Measurements from ENCODE around the gene HOXC6. TPM values are rescaled to one million over a fixed set of nuclear protein-coding genes. Genes with fewer than 3 reads are reported as not detected.

Gene HOXC6
- total and polyA plus RNA-seq, 7 donors: not detected

DNA sequence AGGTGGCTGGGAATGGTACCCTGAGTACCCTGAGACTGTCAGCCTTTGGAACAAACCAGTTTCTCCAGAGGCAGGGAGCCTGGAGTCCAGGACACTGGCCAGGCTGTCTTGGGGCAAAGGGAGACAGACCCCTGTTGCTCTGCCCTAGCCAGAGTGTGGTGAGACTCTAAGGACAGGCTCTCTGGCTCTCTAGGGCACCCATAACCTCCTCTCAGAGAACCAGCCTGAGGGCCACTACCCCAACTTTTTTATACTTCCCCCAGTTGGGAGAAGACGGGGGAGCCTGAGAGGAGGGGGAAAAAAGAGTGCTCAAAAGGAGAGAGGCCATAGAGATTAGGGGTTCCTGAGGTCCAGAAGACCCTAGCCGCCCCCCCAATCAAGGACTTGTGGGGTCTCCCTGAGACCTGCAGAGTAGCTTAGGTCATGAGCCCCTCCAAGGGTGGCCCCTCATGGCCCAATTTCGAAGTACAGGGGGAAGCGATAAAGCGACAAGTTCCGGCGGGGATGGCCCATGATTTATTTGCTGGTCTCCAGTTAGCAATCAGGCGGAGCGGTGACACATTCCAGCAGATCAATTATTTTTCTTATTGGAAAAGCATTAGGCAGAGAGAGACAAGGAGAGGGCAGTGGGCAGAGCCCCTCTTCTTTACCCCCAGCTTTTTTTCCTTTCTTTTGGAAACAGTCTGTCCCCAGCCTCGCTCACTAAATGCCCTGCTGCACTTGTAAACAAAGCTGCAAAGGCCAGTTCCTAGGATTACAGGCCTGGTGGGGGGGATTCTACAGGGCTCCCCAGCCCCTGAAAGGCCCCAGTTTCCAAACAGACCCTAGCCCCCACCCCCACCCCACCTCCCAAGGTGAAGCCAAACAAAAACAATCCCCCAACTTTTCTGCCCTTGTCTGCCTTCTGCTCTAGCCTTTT, 17.9 kb upstream of the HOXC6 start:
- TF ChIP-seq EP300 (IDR thresholded peaks at IDR 0.05) (no peak), POLR2A (IDR thresholded peaks at IDR 0.05) (no peak), POLR2AphosphoS5 (IDR thresholded peaks at IDR 0.05) (no peak), CTCF (IDR thresholded peaks at IDR 0.05) (no peak)
- no peak for DNase-seq
- WGBS, 2 donors: 12% methylated on average over 10 of the region's 10 CpGs
- intact Hi-C loops (cut with DNase I): no loop called here
- no peak overlapping the region for H3K4me3 ChIP-seq
- H3K27ac ChIP-seq: no peak overlapping the region
- peaks cover 0 to 24% (median 22%) of the 10 kb centered on the region in 4 donors for H3K4me1 ChIP-seq
- no peaks in the 10 kb centered on the region for H3K36me3 ChIP-seq
- no peaks in the 10 kb centered on the region for H3K9me3 ChIP-seq
- H3K27me3 ChIP-seq: peaks cover 80 to 100% (median 97%) of the 10 kb centered on the region in 3 donors

DNA sequence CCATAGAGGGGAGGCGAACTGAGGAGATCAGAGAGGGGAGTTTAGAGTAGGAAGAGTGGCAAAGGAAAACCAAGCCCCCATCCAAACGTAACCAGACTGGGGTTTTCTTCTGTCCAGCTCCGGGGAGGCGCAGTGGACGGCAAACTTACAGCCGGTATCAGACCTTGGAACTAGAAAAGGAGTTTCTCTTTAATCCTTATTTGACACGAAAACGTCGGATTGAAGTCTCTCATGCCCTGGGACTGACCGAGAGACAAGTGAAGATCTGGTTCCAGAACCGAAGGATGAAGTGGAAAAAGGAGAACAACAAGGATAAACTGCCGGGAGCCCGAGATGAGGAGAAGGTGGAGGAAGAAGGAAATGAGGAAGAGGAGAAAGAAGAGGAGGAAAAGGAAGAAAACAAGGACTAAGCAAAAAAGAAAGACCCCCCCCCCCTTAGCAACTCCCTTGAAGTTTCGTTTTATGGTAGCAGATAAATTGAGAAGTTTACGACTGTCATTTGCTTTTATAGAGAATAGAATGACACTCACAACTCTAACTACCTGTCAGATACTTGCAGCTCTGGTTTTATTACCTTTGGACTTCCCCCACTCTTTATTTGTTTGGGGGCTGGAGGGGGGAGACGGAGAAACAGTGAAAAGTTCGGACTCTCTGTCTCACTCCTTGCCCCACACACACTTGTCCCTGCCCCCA, 17.1 kb upstream of the HOXC6 start:
- intact Hi-C loops (cut with DNase I): no loop called here
- TF ChIP-seq CTCF (IDR thresholded peaks at IDR 0.05) (no peak), EP300 (IDR thresholded peaks at IDR 0.05) (no peak), POLR2A (IDR thresholded peaks at IDR 0.05) (no peak), POLR2AphosphoS5 (IDR thresholded peaks at IDR 0.05) (no peak)
- Histone ChIP-seq H3K9me3 (no peaks in the 10 kb centered on the region), H3K4me3 (no peak overlapping the region), H3K27ac (no peak overlapping the region), H3K27me3 (peaks cover 81 to 100% (median 97%) of the 10 kb centered on the region in 3 donors), H3K36me3 (no peaks in the 10 kb centered on the region), H3K4me1 (peaks cover 0 to 23% (median 21%) of the 10 kb centered on the region in 4 donors)
- WGBS, 2 donors: 4 to 6% methylated on average over 17 of the region's 17 CpGs
- no peak for DNase-seq

DNA sequence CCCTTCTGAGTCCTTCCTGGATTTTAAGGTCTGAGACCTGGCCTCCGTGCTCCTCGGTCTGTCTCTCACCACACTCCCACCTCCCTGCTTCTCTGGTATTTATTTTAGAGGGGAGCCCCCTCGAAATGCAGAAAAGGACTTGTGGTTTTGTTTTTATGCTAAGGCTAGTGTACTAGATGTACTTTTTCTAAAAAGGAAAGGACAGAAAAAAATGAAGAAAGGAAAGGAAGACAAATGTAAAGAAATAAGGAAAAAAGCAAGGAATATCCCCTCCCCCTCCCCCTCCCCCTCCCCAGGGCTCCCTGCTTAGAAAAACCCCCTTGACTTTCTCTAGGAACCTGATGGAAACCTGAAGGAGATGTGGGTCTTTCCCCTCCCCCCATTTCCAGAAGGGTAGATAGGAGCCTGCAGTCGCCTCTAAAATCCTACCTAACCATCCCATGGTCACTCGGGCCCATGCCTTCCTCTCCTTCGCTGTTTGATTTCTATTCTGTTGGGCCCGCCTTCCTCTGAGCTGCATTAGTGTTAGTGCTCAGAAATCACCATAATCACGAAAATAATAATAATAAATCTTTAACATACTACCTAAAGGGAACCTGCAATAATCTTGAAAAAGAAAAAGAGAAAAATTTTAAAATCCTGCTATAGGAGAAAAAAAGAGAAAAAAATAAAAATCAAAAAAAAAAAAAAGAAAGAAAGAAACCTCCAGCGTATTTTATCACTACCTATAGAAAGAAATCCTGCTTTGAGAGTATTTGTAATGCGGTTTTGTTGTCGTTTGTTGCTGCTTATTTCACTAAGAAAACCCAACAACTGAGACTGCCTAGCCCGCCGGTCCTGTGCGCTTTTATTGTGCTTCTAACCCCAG, 16.3 kb upstream of the HOXC6 start:
- no peak for TF ChIP-seq POLR2A (IDR thresholded peaks at IDR 0.05)
- Histone ChIP-seq H3K4me1 (peaks cover 0 to 21% (median 17%) of the 10 kb centered on the region in 4 donors), H3K27ac (no peak overlapping the region), H3K9me3 (no peaks in the 10 kb centered on the region), H3K4me3 (no peak overlapping the region), H3K36me3 (no peaks in the 10 kb centered on the region), H3K27me3 (peaks cover 80 to 100% (median 97%) of the 10 kb centered on the region in 3 donors)
- intact Hi-C loops (cut with DNase I): no loop called here
- DNase-seq: no peak
- WGBS, 2 donors: 15 to 22% methylated on average over 14 of the region's 14 CpGs

DNA sequence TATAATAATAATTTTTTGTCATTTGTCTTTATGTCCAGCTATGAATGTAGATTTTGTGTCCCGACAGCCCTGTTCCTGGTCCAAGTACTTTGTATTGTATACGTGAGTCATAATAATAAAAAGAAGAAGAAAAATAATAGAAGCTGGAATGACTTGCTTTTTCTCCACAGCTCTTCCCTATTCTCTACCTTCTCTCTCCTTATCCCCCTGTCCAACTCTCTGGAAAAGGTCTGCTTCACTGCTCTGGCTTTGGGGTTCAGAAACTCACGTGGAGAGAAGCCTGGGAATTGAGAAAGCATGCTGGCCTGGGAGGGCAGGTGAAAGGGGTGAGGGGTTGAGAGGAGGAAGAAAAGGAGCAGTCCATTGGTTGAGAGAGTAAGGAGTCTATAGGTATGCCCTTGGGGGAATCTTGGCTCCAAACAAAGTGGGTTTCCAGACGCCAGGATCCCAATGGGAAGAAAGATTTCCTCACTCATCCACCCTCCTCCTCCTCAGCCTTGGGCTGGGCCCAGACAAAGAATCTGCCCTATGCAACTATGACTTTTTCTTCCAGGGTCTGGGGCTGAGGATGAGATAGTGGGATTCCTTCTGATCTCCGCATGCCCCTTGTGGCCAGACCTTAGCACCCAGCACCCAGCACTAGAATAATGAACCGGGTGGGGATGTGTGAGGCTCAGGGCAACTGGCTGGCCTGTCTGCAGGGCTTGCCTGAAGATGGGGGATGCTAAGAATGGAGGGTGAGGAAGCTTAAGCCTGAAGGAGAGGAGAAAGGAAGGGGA, 15.4 kb upstream of the HOXC6 start:
- no peak overlapping the region for H3K27ac ChIP-seq
- 27 to 31% methylated on average over 6 of the region's 6 CpGs for WGBS, 2 donors
- H3K4me1 ChIP-seq: peaks cover 0 to 31% (median 25%) of the 10 kb centered on the region in 4 donors

More for the DNA sequence above, 15.4 kb upstream of the HOXC6 start:
- H3K4me3 ChIP-seq: no peak overlapping the region
- no peaks in the 10 kb centered on the region for H3K36me3 ChIP-seq
- TF ChIP-seq POLR2AphosphoS5 (IDR thresholded peaks at IDR 0.05) (no peak), POLR2A (IDR thresholded peaks at IDR 0.05) (no peak), EP300 (IDR thresholded peaks at IDR 0.05) (no peak), CTCF (IDR thresholded peaks at IDR 0.05) (no peak)
- intact Hi-C loops (cut with DNase I): no loop called here
- peaks cover 84 to 100% (median 97%) of the 10 kb centered on the region in 3 donors for H3K27me3 ChIP-seq
- no peaks in the 10 kb centered on the region for H3K9me3 ChIP-seq
- DNase-seq: no peak
